GM18867 (cell line): ENCODE results near the gene SCG3.

Source experiments
- ATAC-seq: cut with Tn5 transposase; IDR thresholded peaks from one replicate; pipeline ENCODE4 v1.9.1; 2021; ENCODE audit warnings: mild to moderate bottlenecking, moderate library complexity; ENCODE audit not compliant: unreplicated experiment

The SCG3 gene

DNA sequence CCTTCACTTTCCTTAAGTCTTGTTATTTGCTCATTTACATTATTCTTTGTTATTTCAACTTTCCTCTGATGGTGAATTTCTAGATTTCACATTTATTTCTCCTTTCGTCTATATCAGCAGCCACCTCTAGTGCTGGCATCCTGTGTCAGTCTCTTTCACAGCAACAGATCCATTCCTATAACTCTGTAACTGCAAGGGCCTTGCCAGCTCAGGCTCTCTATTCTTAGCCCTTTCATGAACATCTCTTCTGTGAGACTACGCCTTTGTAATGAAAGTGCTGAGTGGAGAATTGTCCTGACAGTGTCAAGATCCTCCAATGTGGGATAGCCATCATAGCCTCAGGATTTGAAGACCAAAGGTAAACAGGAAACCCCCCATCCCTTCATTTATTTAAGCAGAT lies 3.9 kb upstream of the SCG3 start:
- ATAC-seq = no peak

DNA sequence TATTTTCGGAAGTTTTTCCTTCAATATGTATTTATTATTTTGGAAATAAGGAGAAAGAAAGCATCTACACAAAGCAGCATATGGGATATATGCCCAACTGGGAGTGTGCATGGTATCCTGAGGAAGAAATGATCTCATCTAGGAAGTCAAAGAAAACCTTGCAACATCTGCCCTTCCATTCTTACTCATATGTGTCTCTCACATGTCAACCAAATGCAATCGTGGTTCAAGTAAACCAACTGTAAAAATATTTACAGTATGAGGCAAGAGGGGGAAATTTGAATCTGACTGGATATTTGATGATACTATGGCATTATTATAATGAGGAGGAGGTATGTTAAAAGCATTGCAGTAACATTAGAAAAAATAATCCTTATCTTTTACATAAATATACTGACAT lies 3.2 kb upstream of the SCG3 start:
- ATAC-seq = no peak

- ATAC-seq = no peak
These were observed 982 bp upstream of the SCG3 start for GRCh38 chr15:51680321-51680720.

- no peak for ATAC-seq
These were observed 6.3 kb downstream of the SCG3 start for GRCh38 chr15:51687565-51687964.

DNA sequence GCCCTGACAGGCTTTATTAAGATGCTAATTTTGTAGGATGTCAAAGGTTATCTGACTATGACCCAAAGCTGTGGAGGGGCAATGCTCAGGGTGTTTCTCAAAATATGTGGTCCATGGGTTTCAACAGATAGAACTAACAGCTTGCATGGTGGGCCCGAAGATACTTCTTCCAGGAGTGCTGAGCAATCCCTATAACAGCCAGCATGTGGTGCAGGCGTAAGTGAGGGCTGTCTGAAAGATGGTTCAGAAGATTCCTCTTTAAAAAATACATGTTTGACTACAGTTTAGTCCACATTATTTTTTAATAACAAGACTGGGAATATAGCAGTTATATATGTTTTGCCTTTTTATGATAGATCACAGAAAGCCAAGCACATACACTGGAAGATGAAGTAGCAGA lies 7.6 kb downstream of the SCG3 start:
- ATAC-seq = no peak

- no peak for ATAC-seq
These were observed 10.9 kb downstream of the SCG3 start for GRCh38 chr15:51692154-51692553.

DNA sequence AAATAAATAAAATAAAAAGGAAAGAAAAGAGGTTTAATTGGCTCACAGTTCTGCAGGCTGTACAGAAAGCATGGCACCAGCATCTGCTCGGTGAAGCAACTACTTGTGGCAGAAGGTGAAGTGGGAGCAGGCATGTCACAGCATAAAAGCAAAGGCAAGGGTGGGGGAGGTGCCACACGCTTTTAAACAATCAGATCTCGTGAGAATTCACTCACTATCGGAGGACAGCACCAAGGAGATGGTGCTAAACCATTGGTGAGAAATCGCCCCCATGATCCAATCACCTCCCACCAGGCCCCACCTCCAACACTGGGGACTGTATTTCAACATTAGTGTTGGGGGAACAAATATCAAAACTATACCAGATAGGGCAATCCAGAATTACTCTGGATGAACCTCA lies 15.3 kb downstream of the SCG3 start:
- ATAC-seq = no peak

GRCh38 chr15:51697163-51697562 lies 15.9 kb downstream of the SCG3 start:
- no peak for ATAC-seq

- ATAC-seq = no peak
These were observed 18.1 kb downstream of the SCG3 start for GRCh38 chr15:51699373-51699772.

DNA sequence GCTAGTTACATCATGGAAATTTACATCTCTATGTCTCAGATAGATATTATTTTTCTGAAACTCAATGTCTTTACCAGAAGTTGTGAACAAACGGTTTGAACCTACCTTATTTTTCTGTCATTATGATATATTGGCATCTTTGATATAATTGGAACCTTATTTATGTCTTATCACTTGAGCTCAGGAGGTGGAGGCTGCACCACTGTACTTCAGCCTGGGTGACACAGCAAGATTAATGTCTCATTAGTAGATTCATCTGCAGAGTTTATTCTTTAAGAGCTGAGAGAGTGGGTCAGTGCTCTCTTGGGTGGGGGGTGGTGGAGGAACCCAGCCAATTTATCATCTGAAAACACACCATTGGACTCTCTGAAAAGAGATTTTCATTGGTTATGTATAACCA lies 21.4 kb downstream of the SCG3 start:
- no peak for ATAC-seq

GRCh38 chr15:51706291-51706690 lies 25.0 kb downstream of the SCG3 start:
- no peak for ATAC-seq

DNA sequence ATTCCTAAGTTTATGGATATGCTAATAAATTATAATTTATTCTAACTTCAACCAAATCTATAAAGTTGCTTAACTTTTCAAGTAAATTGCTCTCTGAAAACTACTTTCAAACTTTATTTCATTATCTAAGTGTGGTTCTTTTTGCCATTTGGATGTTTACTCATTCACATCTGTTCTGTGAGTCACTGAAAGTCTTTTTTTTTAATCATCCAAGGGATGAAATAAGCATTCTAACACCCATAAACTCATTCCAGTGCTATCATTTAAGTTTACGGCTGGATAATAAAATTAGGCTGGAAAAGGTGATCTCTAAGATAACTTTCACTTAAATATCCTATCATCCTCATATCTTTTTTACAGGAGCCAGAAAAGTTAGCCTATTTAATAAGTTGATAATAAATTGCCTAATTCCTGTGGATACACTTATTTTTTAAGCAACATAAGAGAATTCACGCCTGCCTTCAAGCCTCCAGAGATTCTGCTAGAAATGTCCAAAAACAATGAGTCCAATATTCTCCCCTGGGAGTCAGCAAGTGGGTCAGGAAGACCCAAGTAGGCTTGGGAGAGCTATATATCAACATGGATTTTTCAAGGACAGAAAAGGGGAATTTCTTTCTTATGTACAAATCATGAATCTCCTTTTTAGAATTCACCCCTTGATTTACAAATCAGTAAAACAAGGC lies 25.8 kb downstream of the SCG3 start:
- ATAC-seq = no peak

GRCh38 chr15:51708013-51708412 lies 26.7 kb downstream of the SCG3 start:
- no peak for ATAC-seq

- ATAC-seq = no peak
These were observed 27.7 kb downstream of the SCG3 start for GRCh38 chr15:51709031-51709430.

- no peak for ATAC-seq
These were observed 32.9 kb downstream of the SCG3 start for GRCh38 chr15:51714162-51714561.

GRCh38 chr15:51714911-51715310 lies 33.6 kb downstream of the SCG3 start:
- ATAC-seq = no peak

DNA sequence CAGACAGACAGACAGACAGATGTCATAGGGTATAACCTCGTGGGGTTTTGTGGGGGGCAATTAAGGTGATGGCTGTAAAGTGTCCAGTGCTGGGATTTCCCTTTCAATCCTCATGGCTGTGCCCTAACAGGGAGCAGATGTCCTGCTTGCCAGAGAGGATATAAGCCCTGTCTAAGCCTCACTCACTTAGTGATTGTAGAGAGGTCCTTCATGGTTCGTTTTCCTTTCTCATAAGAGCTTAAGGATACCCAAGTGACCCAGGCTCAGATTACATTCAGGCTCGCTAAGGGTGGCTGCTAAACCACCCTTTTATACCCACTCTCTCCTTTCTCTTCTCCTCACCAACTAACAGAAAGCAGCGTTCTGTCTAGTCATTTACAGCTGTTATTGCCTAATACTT lies 36.9 kb downstream of the SCG3 start:
- no peak for ATAC-seq

- no peak for ATAC-seq
These were observed 37.4 kb downstream of the SCG3 start for GRCh38 chr15:51718746-51719145.

DNA sequence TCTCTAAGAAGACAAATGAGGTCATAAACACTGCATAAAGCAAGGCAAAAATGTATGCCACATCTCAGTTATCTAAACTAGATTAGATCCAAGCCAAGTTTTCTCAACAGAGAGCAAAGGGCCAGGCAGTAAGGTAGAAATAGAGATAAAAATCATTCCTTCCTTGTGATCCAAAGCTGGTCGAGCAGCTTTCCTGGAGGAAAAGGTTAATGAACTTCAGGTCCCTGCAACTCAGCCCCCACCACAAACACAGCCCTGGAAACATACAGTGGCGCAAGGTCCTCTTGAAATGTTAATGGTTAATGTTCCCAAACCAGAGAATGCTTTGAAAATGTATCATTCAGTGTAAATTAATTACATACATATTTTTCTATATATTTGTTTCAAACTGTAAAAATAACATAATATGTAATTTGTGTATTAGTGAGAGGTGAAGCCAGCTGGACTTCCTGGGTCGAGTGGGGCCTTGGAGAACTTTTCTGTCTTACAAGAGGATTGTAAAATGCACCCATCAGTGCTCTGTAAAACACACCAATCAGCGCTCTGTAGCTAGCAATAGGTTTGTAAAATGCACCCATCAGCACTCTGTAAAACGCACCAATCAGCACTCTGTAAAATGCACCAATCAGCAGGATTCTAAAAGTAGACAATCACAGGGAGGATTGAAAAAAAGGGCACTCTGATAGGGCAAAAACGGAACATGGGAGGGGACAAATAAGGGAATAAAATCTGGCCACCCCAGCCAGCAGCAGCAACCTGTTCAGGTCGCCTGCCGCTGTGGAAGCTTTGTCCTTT lies 39.1 kb downstream of the SCG3 start:
- ATAC-seq = no peak

DNA sequence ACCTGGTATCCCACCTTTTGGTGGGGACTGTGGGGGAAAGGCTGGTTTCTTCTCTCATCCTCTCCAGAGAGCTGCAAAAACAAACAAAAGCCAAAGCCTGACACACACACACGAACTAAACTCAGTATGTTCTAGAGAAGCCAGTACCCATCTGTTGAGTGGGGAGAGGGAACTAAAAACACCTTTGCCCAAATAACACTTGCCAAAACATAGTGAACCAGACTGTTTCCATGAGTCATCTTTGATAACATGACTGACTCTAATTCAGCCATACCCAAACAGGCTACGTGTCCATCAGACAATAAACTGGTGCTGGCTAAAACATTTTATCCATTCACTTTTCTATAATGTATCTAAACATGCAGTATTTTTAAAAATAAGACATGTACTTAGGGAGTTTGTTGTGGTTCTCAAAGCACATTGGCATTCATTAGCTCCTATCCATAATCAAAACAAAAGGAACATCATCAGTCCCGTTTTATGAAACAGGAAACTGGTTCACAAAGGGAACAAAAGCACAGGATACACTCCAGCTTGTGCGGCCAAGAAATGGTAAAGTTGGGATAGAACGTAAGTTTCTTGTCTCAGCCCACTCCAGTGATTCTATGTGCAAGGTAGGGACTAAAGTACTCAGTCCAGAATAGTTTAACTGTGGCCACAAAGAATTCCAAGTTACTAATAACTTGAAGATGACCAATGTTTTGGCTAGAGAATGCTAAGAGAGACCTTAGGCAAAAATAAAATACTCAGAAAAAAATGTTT lies 40.1 kb downstream of the SCG3 start:
- ATAC-seq = no peak

GRCh38 chr15:51724199-51724598 lies 42.9 kb downstream of the SCG3 start:
- ATAC-seq = no peak

- no peak for ATAC-seq
These were observed 43.4 kb downstream of the SCG3 start for GRCh38 chr15:51724673-51725072.
